NCI-H774 (cell line): ENCODE measurements around the gene LRIG1.

Experiments
- DNase-seq: peaks from one replicate; lab custom pipeline; 2025; lab: John Stamatoyannopoulos, UW

Gene LRIG1

GRCh38 chr3:66354001-66354400 lies 146.8 kb downstream of the LRIG1 start:
- DNase-seq, result no peak

- DNase-seq, result no peak
Observed at GRCh38 chr3:66353530-66353929, 147.3 kb downstream of the LRIG1 start.

- DNase-seq, result no peak
Observed at GRCh38 chr3:66353039-66353438, 147.8 kb downstream of the LRIG1 start.

GRCh38 chr3:66350601-66351000 lies 150.2 kb downstream of the LRIG1 start:
- DNase-seq, result no peak

GRCh38 chr3:66348704-66349103 lies 152.1 kb downstream of the LRIG1 start:
- no peak for DNase-seq

- no peak for DNase-seq
Observed at GRCh38 chr3:66344848-66345578, 155.8 kb downstream of the LRIG1 start.

- no peak for DNase-seq
Observed at GRCh38 chr3:66344391-66344811, 156.4 kb downstream of the LRIG1 start.

GRCh38 chr3:66342717-66343356 lies 158.0 kb downstream of the LRIG1 start:
- DNase-seq, result no peak

- no peak for DNase-seq
Observed at GRCh38 chr3:66338927-66339326, 161.9 kb downstream of the LRIG1 start.

GRCh38 chr3:66336333-66336766 lies 164.5 kb downstream of the LRIG1 start:
- no peak for DNase-seq

- DNase-seq, result no peak
Observed at GRCh38 chr3:66335671-66336070, 165.2 kb downstream of the LRIG1 start.
